GM12874 (cell line): Measurements from ENCODE around the gene MYLK3.

Experiments
- CTCF ChIP-seq: IDR thresholded peaks from 2 replicates; pipeline ENCODE4 v1.5.1; 2011; ENCODE audit warnings: low read depth, mild to moderate bottlenecking, control low read depth, low read length, moderate library complexity; ENCODE audit not compliant: insufficient read depth

Gene MYLK3

GRCh38 chr16:46720619-46721018 lies 27.5 kb downstream of the MYLK3 start:
- no peak for TF ChIP-seq CTCF

- no peak for TF ChIP-seq CTCF
Observed at GRCh38 chr16:46719528-46719927, 28.6 kb downstream of the MYLK3 start.

GRCh38 chr16:46718214-46718613 lies 29.9 kb downstream of the MYLK3 start:
- no peak for TF ChIP-seq CTCF

GRCh38 chr16:46717692-46718091 lies 30.5 kb downstream of the MYLK3 start:
- no peak for TF ChIP-seq CTCF

GRCh38 chr16:46715769-46716305 lies 32.3 kb downstream of the MYLK3 start:
- no peak for TF ChIP-seq CTCF

GRCh38 chr16:46714797-46715591 lies 33.1 kb downstream of the MYLK3 start:
- no peak for TF ChIP-seq CTCF

- no peak for TF ChIP-seq CTCF
Observed at GRCh38 chr16:46713634-46714033, 34.5 kb downstream of the MYLK3 start.
